GM23338 (cell line): ENCODE data around the gene SNX15. TPM values are rescaled to one million over a fixed set of nuclear protein-coding genes. Genes with fewer than 3 reads are reported as not detected.

Experiments used
- ATAC-seq: fragments of 200-7000 bp; cut with Tn5 transposase; 3 replicates; pipeline ENCODE4 v1.9.1; 2020
- DNase-seq: peaks from one replicate; pipeline ENCODE4 v3.0.0-alpha.2; 2015; ENCODE audit warnings: low spot score
- H2AFZ ChIP-seq: fragments of 200-600 bp; sonication (generic); 2 replicates; pipeline ENCODE4 v1.8.0; 2016; ENCODE audit warnings: antibody characterized with exemption, mild to moderate bottlenecking, moderate library complexity
- H3F3A ChIP-seq: fragments of 200-600 bp; sonication (generic); replicated peaks from 2 replicates; pipeline ENCODE4 v1.8.0; 2017; ENCODE audit warnings: antibody characterized with exemption, mixed run types, low read depth
- H3K27ac ChIP-seq: fragments of 200-600 bp; sonication (generic); 2 replicates; pipeline ENCODE4 v1.6.1; 2016; ENCODE audit warnings: low read depth
- H3K27me3 ChIP-seq: fragments of 200-600 bp; sonication (generic); 2 replicates; pipeline ENCODE4 v1.8.0; 2016; ENCODE audit warnings: mild to moderate bottlenecking, mixed run types, moderate library complexity; ENCODE audit not compliant: insufficient read depth
- H3K36me3 ChIP-seq: fragments of 200-600 bp; sonication (generic); 2 replicates; pipeline ENCODE4 v1.8.0; 2016; ENCODE audit warnings: mild to moderate bottlenecking; ENCODE audit not compliant: insufficient read depth
- H3K4me1 ChIP-seq: fragments of 200-600 bp; sonication (generic); 2 replicates; pipeline ENCODE4 v1.8.0; 2016; ENCODE audit warnings: mild to moderate bottlenecking, moderate library complexity; ENCODE audit not compliant: insufficient read depth
- H3K4me2 ChIP-seq: fragments of 200-600 bp; sonication (generic); 2 replicates; pipeline ENCODE4 v1.7.1; 2017; ENCODE audit warnings: mixed run types
- H3K4me3 ChIP-seq: fragments of 200-600 bp; sonication (generic); 2 replicates; pipeline ENCODE4 v1.6.1; 2016; ENCODE audit warnings: mixed run types
- H3K79me2 ChIP-seq: fragments of 200-600 bp; sonication (generic); replicated peaks from 2 replicates; pipeline ENCODE4 v1.8.0; 2017; ENCODE audit warnings: mild to moderate bottlenecking; ENCODE audit not compliant: insufficient read depth
- H3K9me2 ChIP-seq: fragments of 200-600 bp; sonication (generic); 2 replicates; pipeline ENCODE4 v1.8.0; 2017; ENCODE audit not compliant: insufficient read depth
- H4K20me1 ChIP-seq: fragments of 200-600 bp; sonication (generic); replicated peaks from 2 replicates; pipeline ENCODE4 v1.8.0; 2017; ENCODE audit warnings: mild to moderate bottlenecking; ENCODE audit not compliant: insufficient read depth
- H3K27ac Mint-ChIP-seq: 2 replicates; pipeline ENCODE4 v1.8.0; 2020; ENCODE audit warnings: inconsistent platforms, mild to moderate bottlenecking, moderate library complexity, mixed read lengths
- H3K27me3 Mint-ChIP-seq: 3 replicates; pipeline ENCODE4 v1.8.0; 2022; ENCODE audit warnings: low read depth, mild to moderate bottlenecking, moderate library complexity, mixed read lengths, inconsistent platforms; ENCODE audit not compliant: insufficient read depth, poor library complexity
- H3K36me3 Mint-ChIP-seq: 3 replicates; pipeline ENCODE4 v1.8.0; 2021; ENCODE audit warnings: low read depth, mild to moderate bottlenecking, inconsistent platforms, moderate library complexity, mixed read lengths
- H3K4me1 Mint-ChIP-seq: 3 replicates; pipeline ENCODE4 v1.8.0; 2020; ENCODE audit warnings: mild to moderate bottlenecking, inconsistent platforms, mixed read lengths
- H3K4me3 Mint-ChIP-seq: 3 replicates; pipeline ENCODE4 v1.8.0; 2021; ENCODE audit warnings: moderate library complexity, mild to moderate bottlenecking, inconsistent platforms, mixed read lengths
- H3K9me3 Mint-ChIP-seq: 3 replicates; pipeline ENCODE4 v1.8.0; 2020; ENCODE audit warnings: moderate library complexity, mild to moderate bottlenecking, inconsistent platforms, mixed read lengths
- CREB1 ChIP-seq: fragments of 250-450 bp; sonication (Bioruptor Pico); IDR thresholded peaks from 2 replicates; pipeline ENCODE4 v1.5.0; 2020; ENCODE audit warnings: low read depth, mild to moderate bottlenecking, moderate library complexity
- CTCF ChIP-seq, 2 experiments: fragments of 200-600 bp in 1 of 2; sonication (generic) in 1 of 2; conservative IDR thresholded peaks; 2 replicates each; pipeline versions ENCODE4 v1.5.1 to v1.6.1; 2016 to 2017; ENCODE audit warnings: antibody characterized with exemption in 2 of 2, low read depth in 2 of 2, mild to moderate bottlenecking in 2 of 2, moderate library complexity in 1 of 2
- ETS1 ChIP-seq: IDR thresholded peaks from 2 replicates; pipeline ENCODE4 v1.6.1; 2016; ENCODE audit warnings: antibody characterized with exemption
- EZH2 ChIP-seq: fragments of 200-600 bp; sonication (generic); IDR thresholded peaks from one replicate; pipeline ENCODE4 v1.8.0; 2017; ENCODE audit warnings: antibody characterized with exemption, mild to moderate bottlenecking, low read depth; ENCODE audit not compliant: unreplicated experiment
- EZH2phosphoT487 ChIP-seq: fragments of 200-600 bp; sonication (generic); IDR thresholded peaks from one replicate; pipeline ENCODE4 v1.8.1; 2018; ENCODE audit warnings: antibody characterized with exemption; ENCODE audit not compliant: unreplicated experiment
- JUNB ChIP-seq: IDR thresholded peaks from one replicate; pipeline ENCODE4 v1.6.1; 2016; ENCODE audit warnings: antibody characterized with exemption; ENCODE audit not compliant: unreplicated experiment
- NANOG ChIP-seq: IDR thresholded peaks from 2 replicates; pipeline ENCODE4 v1.6.1; 2016; ENCODE audit warnings: antibody characterized with exemption, borderline replicate concordance
- POLR2AphosphoS5 ChIP-seq: IDR thresholded peaks from 2 replicates; pipeline ENCODE4 v1.6.1; 2016; ENCODE audit warnings: antibody characterized with exemption, low read depth
- REST ChIP-seq: IDR thresholded peaks from one replicate; pipeline ENCODE4 v1.6.1; 2018; ENCODE audit warnings: antibody characterized with exemption; ENCODE audit not compliant: unreplicated experiment
- ZNF114 ChIP-seq: fragments of 250-450 bp; sonication (Bioruptor Pico); IDR thresholded peaks from 2 replicates; pipeline ENCODE4 v1.5.0; 2020; ENCODE audit warnings: mild to moderate bottlenecking, moderate library complexity
- ZNF331 ChIP-seq: fragments of 250-450 bp; sonication (Bioruptor Pico); IDR thresholded peaks from 2 replicates; pipeline ENCODE4 v1.5.0; 2020; ENCODE audit warnings: low read depth, mild to moderate bottlenecking, moderate library complexity
- polyA plus RNA-seq: library from polyadenylated mRNA; unstranded; fragments of >200 nt; fragmentation: Nextera tagmentation; extraction: Ambion mirVana; gene quantifications from 2 replicates; pipeline ENCODE4 v1.2.1, GENCODE V29; 2016
- total RNA-seq: library from RNA; depleted of rRNA; stranded (reverse); fragments of >200 nt; shearing (Covaris generic); gene quantifications from 2 replicates; pipeline ENCODE4 v1.2.3, GENCODE V29; 2014

SNX15 gene
- total and polyA plus RNA-seq, 2 experiments from 2014 or later = 13.0 to 21.4 TPM

GRCh38 chr11:64998690-64999431 lies 28.4 kb upstream of the SNX15 start:
- Mint-ChIP-seq H3K27ac (no peak overlapping the region), H3K27me3 (peaks cover 12% of the 10 kb centered on the region), H3K36me3 (no peaks in the 10 kb centered on the region), H3K4me1 (peaks cover 14% of the 10 kb centered on the region), H3K4me3 (no peak overlapping the region), H3K9me3 (no peaks in the 10 kb centered on the region)
- H2AFZ ChIP-seq = no peak overlapping the region
- H3K4me3 ChIP-seq = no peak overlapping the region
- H4K20me1 ChIP-seq = no peaks in the 10 kb centered on the region
- no peaks in the 10 kb centered on the region for H3K79me2 ChIP-seq
- no peaks in the 10 kb centered on the region for H3F3A ChIP-seq
- ATAC-seq = no peak
- no peak overlapping the region for H3K27ac ChIP-seq
- H3K4me1 ChIP-seq = peaks cover 11% of the 10 kb centered on the region
- H3K4me2 ChIP-seq = no peak overlapping the region
- no peaks in the 10 kb centered on the region for H3K27me3 ChIP-seq
- H3K36me3 ChIP-seq = no peaks in the 10 kb centered on the region
- no peak for TF ChIP-seq EZH2phosphoT487
- TF ChIP-seq CTCF (conservative IDR thresholded peaks at IDR 0.05; ENCODE audit: low read depth in 2 of 2) = no peak
- no peak for TF ChIP-seq REST
- no peak for TF ChIP-seq ZNF114 (CRISPR knock-in tag)
- no peak for TF ChIP-seq EZH2
- no peak for TF ChIP-seq CREB1 (CRISPR knock-in tag)
- no peak for TF ChIP-seq ETS1
- no peak for DNase-seq
- H3K9me2 ChIP-seq = no peaks in the 10 kb centered on the region

DNA sequence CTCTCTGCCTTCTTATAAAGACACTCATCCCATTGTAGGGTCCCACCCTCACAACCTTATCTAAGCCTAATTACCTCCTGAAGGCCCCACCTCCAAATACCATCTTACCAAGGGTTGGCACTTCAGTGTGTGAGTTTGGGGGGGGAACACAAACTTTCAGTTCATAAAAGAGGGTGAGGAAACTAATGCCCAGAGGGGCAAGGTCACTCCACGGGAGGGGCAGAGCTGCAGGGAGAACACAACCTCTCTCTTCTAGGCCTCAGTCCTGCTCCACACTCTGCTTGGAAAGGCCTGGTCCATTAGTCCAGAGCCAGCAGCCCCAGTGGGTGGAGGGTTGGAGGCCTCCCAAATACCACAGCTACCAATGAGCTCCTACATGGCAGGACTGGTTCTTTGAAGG lies 27.8 kb upstream of the SNX15 start:
- H3K36me3 Mint-ChIP-seq = no peaks in the 10 kb centered on the region
- no peaks in the 10 kb centered on the region for H3K9me3 Mint-ChIP-seq
- peaks cover 12% of the 10 kb centered on the region for H3K27me3 Mint-ChIP-seq
- no peaks in the 10 kb centered on the region for H3K79me2 ChIP-seq
- H3K4me3 ChIP-seq = no peak overlapping the region
- no peaks in the 10 kb centered on the region for H3K9me2 ChIP-seq
- no peak overlapping the region for H3K27ac ChIP-seq
- no peak overlapping the region for H3K27ac Mint-ChIP-seq
- H4K20me1 ChIP-seq = no peaks in the 10 kb centered on the region
- ATAC-seq (no peak), DNase-seq (no peak)
- no peak overlapping the region for H3K4me3 Mint-ChIP-seq
- H3K36me3 ChIP-seq = no peaks in the 10 kb centered on the region
- H3K4me1 Mint-ChIP-seq = peaks cover 14% of the 10 kb centered on the region
- H3K27me3 ChIP-seq = no peaks in the 10 kb centered on the region
- H2AFZ ChIP-seq = no peak overlapping the region
- H3F3A ChIP-seq = no peaks in the 10 kb centered on the region
- H3K4me1 ChIP-seq = peaks cover 11% of the 10 kb centered on the region
- no peak overlapping the region for H3K4me2 ChIP-seq
- no peak for TF ChIP-seq EZH2
- no peak for TF ChIP-seq POLR2AphosphoS5
- TF ChIP-seq ZNF114 (CRISPR knock-in tag) = no peak
- TF ChIP-seq ETS1 = no peak
- TF ChIP-seq ZNF331 = no peak
- no peak for TF ChIP-seq JUNB
- no peak for TF ChIP-seq NANOG
